OCI-LY7 (cell line): ENCODE data around the gene RPS6KL1. TPM values are rescaled to one million over a fixed set of nuclear protein-coding genes. Genes with fewer than 3 reads are reported as not detected.

Experiments
- BruUV-seq: library from RNA; stranded (reverse); fragments of 400-500 nt; replicated peaks from 2 replicates; lab custom pipeline; 2021; lab: Mats Ljungman, UMichigan
- CTCF ChIA-PET: fragments of 300-600 bp; sonication (Branson Sonifier 250); formaldehyde crosslinking; loops from one replicate; lab custom pipeline; 2022; ENCODE audit warnings: antibody characterized with exemption; ENCODE audit not compliant: unreplicated experiment; lab: Charles Lee
- POLR2A ChIA-PET: fragments of 300-600 bp; sonication (Branson Sonifier 250); formaldehyde crosslinking; loops from one replicate; lab custom pipeline; 2022; ENCODE audit warnings: antibody characterized with exemption; lab: Charles Lee
- DNase-seq: peaks from one replicate; pipeline ENCODE4 v3.0.0-alpha.2; 2015; ENCODE audit warnings: low spot score
- H2AFZ ChIP-seq: fragments of 200-600 bp; sonication (generic), shearing (Covaris generic); 2 replicates; pipeline ENCODE4 v1.6.1; 2014; ENCODE audit warnings: mild to moderate bottlenecking, antibody characterized with exemption, low read length, moderate library complexity
- H3K27ac ChIP-seq: fragments of 200-600 bp; sonication (generic); 2 replicates; pipeline ENCODE4 v1.5.1; 2014; ENCODE audit warnings: mixed run types, low read depth, mild to moderate bottlenecking, moderate library complexity, low read length, inconsistent platforms; ENCODE audit not compliant: poor library complexity, severe bottlenecking
- H3K36me3 ChIP-seq: fragments of 200-600 bp; sonication (generic); 2 replicates; pipeline ENCODE4 v1.6.1; 2014; ENCODE audit warnings: mild to moderate bottlenecking, antibody characterized with exemption, low read length, moderate library complexity, mixed read lengths; ENCODE audit not compliant: insufficient read depth
- H3K4me1 ChIP-seq: fragments of 200-600 bp; sonication (generic); 2 replicates; pipeline ENCODE4 v1.5.1; 2014; ENCODE audit warnings: mild to moderate bottlenecking, low read length; ENCODE audit not compliant: insufficient read depth, poor library complexity, severe bottlenecking
- H3K4me2 ChIP-seq: fragments of 200-600 bp; sonication (generic); 2 replicates; pipeline ENCODE4 v1.6.1; 2014; ENCODE audit warnings: mild to moderate bottlenecking, low read length
- H3K4me3 ChIP-seq: fragments of 200-600 bp; sonication (generic); 2 replicates; pipeline ENCODE4 v1.5.1; 2014; ENCODE audit warnings: mild to moderate bottlenecking, low read depth, low read length; ENCODE audit not compliant: poor library complexity, severe bottlenecking
- H3K79me2 ChIP-seq: fragments of 200-600 bp; sonication (generic); 2 replicates; pipeline ENCODE4 v1.6.1; 2016; ENCODE audit warnings: low read depth, mild to moderate bottlenecking, low read length, moderate library complexity, mixed read lengths; ENCODE audit not compliant: insufficient read depth
- H3K9me2 ChIP-seq: fragments of 200-600 bp; sonication (generic); 2 replicates; pipeline ENCODE4 v1.6.1; 2016; ENCODE audit warnings: mild to moderate bottlenecking, low read length, mixed read lengths; ENCODE audit not compliant: insufficient read depth
- H3K9me3 ChIP-seq: fragments of 200-600 bp; sonication (generic); 2 replicates; pipeline ENCODE4 v1.6.1; 2014; ENCODE audit warnings: mild to moderate bottlenecking, mixed run types, low read length, mixed read lengths
- H4K20me1 ChIP-seq: fragments of 200-600 bp; sonication (generic); 2 replicates; pipeline ENCODE4 v1.6.1; 2014; ENCODE audit warnings: mild to moderate bottlenecking, antibody characterized with exemption, low read length, moderate library complexity, mixed read lengths; ENCODE audit not compliant: insufficient read depth
- CTCF ChIP-seq: fragments of 200-600 bp; sonication (generic); conservative IDR thresholded peaks from 2 replicates; pipeline ENCODE4 v1.5.1; 2014; ENCODE audit warnings: mild to moderate bottlenecking, antibody characterized with exemption, low read length, moderate library complexity, mixed read lengths
- EZH2phosphoT487 ChIP-seq: fragments of 200-600 bp; sonication (generic); IDR thresholded peaks from 2 replicates; pipeline ENCODE4 v1.6.1; 2018; ENCODE audit warnings: low read depth, borderline replicate concordance, mild to moderate bottlenecking, mixed run types, antibody characterized with exemption, low read length, moderate library complexity, mixed read lengths
- intact Hi-C: fragments of 100-400 bp; cut with micrococcal nuclease; formaldehyde crosslinking; loops from one replicate; pipeline ENCODE4 v1.10.0; 2022; ENCODE audit not compliant: unreplicated experiment
- total RNA-seq, 2 experiments: library from RNA; depleted of rRNA in 1 of 2; stranded (reverse); fragments of >200 nt in 1 of 2; shearing (Covaris generic) in 1 of 2; gene quantifications; 2 replicates each; pipeline ENCODE4 v1.2.3, GENCODE V29; 2014 to 2022

Gene RPS6KL1
- total RNA-seq, 2 experiments from 2014 or later, result 6.1 to 15.3 TPM

DNA sequence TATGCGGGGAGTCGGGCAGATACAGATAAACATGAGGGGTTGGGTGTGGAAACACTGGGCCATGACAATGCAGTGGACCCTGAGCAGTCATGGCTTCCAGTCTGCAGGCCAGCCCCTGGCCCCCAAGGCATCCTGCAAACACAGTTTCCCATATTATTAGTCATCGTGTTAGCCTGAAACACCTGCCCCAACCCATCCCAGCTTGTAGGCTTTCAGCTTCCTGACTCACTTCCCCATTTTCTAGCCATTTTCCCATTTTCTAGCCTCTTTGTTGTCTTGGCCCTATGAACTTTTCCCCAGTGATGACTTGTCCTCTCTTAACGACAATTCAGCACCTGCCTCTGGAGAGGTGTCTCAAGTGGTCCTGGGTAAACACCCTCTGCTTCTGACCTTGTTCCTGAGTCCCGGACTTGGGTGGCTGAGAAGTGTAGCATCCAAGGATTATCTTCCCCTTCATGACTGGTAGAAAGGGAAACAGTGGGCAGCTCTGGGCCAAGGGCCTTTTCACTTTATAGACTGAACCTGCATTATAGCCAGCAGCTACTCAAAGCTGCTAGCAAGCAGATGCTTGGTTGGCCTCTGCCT lies 36.6 kb upstream of the RPS6KL1 start:
- DNase-seq, result no peak
- ChIA-PET CTCF (no interaction called here), POLR2A (interaction anchor here (0.6 to 1.1 kb wide), 4 partner anchors 12 to 474 kb away, joined by 3 to 5 read pairs (median 3); no protein-coding TSS in a partner anchor)
- no TSS peak for BruUV-seq
- H3K9me3 ChIP-seq, result no peaks in the 10 kb centered on the region
- no peaks in the 10 kb centered on the region for H4K20me1 ChIP-seq
- intact Hi-C loops, result no loop called here
- H3K27ac ChIP-seq, result no peak overlapping the region
- no peaks in the 10 kb centered on the region for H3K9me2 ChIP-seq
- no peaks in the 10 kb centered on the region for H3K79me2 ChIP-seq
- no peak overlapping the region for H3K4me2 ChIP-seq
- H3K4me1 ChIP-seq, result peaks cover 21% of the 10 kb centered on the region
- no peak overlapping the region for H3K4me3 ChIP-seq
- TF ChIP-seq EZH2phosphoT487, result no peak
- TF ChIP-seq CTCF, result no peak
- H2AFZ ChIP-seq, result no peak overlapping the region
- H3K36me3 ChIP-seq, result no peaks in the 10 kb centered on the region

DNA sequence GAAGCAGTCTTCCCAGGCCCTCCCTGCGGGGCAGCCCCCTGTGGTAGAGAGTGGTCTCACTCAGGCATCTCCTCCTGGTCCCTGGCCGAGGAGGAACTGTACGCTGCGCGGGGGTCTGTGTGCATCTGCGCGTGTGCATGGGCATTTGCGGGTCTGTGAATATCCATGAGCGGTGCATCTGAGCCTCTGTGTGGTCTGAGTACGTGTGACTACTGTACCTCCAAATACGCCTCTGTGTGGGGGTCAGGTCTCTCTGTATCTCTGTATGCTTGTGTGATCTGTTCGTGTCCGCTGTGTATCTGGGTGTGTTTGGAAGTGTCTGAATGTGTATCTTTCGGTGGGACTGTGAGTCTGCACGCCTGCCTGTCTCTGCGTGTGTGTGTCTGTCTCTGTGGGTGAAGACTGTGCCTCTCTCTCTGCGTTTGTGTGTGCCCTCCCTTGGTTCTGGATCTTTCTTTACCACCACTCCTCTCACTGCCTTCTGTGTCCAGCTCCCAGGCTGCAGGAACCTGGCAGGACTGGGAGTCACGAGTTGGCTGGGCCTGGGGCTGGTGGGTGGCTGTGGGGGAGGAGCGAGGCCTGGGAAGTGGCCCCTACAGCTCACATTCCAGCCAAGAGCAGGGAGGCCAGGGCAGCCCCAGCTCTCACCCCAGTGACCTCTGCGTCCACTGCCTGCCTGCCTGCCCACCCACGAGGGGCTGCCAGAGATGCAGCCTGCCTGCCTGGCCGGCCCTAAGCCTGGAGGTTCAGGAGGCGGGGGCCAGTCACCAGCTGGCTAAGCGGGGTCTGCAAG lies 33.4 kb upstream of the RPS6KL1 start:
- DNase-seq, result no peak
- H3K36me3 ChIP-seq, result no peaks in the 10 kb centered on the region
- no peak overlapping the region for H3K4me2 ChIP-seq
- POLR2A ChIA-PET, result no interaction called here
- CTCF ChIA-PET, result no interaction called here
- no peak overlapping the region for H3K4me3 ChIP-seq
- no peak overlapping the region for H2AFZ ChIP-seq
- no peaks in the 10 kb centered on the region for H3K4me1 ChIP-seq
- no TSS peak for BruUV-seq
- no peaks in the 10 kb centered on the region for H3K9me3 ChIP-seq
- intact Hi-C loops, result no loop called here
- no peaks in the 10 kb centered on the region for H3K9me2 ChIP-seq
- no peaks in the 10 kb centered on the region for H3K79me2 ChIP-seq
- TF ChIP-seq CTCF, result no peak
- TF ChIP-seq EZH2phosphoT487, result no peak
- H3K27ac ChIP-seq, result no peak overlapping the region
- H4K20me1 ChIP-seq, result no peaks in the 10 kb centered on the region

DNA sequence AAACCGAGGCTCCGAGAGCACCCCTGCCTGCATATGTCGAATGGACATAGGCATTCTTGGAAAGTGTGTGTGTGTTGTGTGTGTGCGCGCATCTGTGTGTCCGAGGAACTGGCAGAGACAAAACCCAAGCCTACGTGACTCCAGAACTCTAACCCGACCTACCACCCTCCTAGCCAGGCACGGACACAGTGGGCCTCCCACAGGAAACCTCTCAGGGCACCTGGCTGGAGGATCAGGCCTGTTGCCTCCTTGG lies 32.9 kb upstream of the RPS6KL1 start:
- no peak overlapping the region for H3K4me2 ChIP-seq

More for the DNA sequence above, 32.9 kb upstream of the RPS6KL1 start:
- Histone ChIP-seq H3K27ac (no peak overlapping the region), H3K79me2 (no peaks in the 10 kb centered on the region), H3K9me2 (no peaks in the 10 kb centered on the region), H2AFZ (no peak overlapping the region), H4K20me1 (no peaks in the 10 kb centered on the region), H3K4me1 (no peaks in the 10 kb centered on the region), H3K4me3 (no peak overlapping the region), H3K36me3 (no peaks in the 10 kb centered on the region), H3K9me3 (no peaks in the 10 kb centered on the region)
- ChIA-PET POLR2A (no interaction called here), CTCF (no interaction called here)
- no TSS peak for BruUV-seq
- intact Hi-C loops, result no loop called here
- TF ChIP-seq CTCF, result no peak
- TF ChIP-seq EZH2phosphoT487, result no peak
- DNase-seq, result no peak
